ENCODE data around the gene SMG7.

The SMG7 gene

GRCh38 chr1:183553764-183554163 lies 81.5 kb downstream of the SMG7 start:
- no peak overlapping the region for H3K9ac ChIP-seq (ENCODE audit: low read depth in 1 of 2, low read length in 2 of 2)
- H3K27ac ChIP-seq (ENCODE audit: low read depth, low read length), result no peak overlapping the region
- no peaks in the 10 kb centered on the region for H3K9me3 ChIP-seq (ENCODE audit: control insufficient read depth in 1 of 2, low read length in 2 of 2)
- H3K36me3 ChIP-seq (ENCODE audit: control insufficient read depth in 1 of 2, insufficient read depth in 2 of 2, low read length in 2 of 2), result peaks cover 33 to 64% of the 10 kb centered on the region in 2 donors
- no peaks in the 10 kb centered on the region for H3K27me3 ChIP-seq (ENCODE audit: control insufficient read depth in 1 of 2, insufficient read depth in 2 of 2, low read length in 2 of 2)
- H3K4me3 ChIP-seq (ENCODE audit: low read depth in 1 of 2, low read length in 2 of 2), result no peak overlapping the region
- H3K4me1 ChIP-seq (ENCODE audit: control insufficient read depth in 1 of 2, insufficient read depth in 2 of 2, low read length in 2 of 2), result no peaks in the 10 kb centered on the region

GRCh38 chr1:183554577-183554976 lies 82.3 kb downstream of the SMG7 start:
- no peak overlapping the region for H3K9ac ChIP-seq (ENCODE audit: low read depth in 1 of 2, low read length in 2 of 2)
- no peaks in the 10 kb centered on the region for H3K4me1 ChIP-seq (ENCODE audit: control insufficient read depth in 1 of 2, insufficient read depth in 2 of 2, low read length in 2 of 2)
- no peaks in the 10 kb centered on the region for H3K9me3 ChIP-seq (ENCODE audit: control insufficient read depth in 1 of 2, low read length in 2 of 2)
- H3K27me3 ChIP-seq (ENCODE audit: control insufficient read depth in 1 of 2, insufficient read depth in 2 of 2, low read length in 2 of 2), result no peaks in the 10 kb centered on the region
- no peak overlapping the region for H3K27ac ChIP-seq (ENCODE audit: low read depth, low read length)
- H3K36me3 ChIP-seq (ENCODE audit: control insufficient read depth in 1 of 2, insufficient read depth in 2 of 2, low read length in 2 of 2), result peaks cover 33 to 57% of the 10 kb centered on the region in 2 donors
- H3K4me3 ChIP-seq (ENCODE audit: low read depth in 1 of 2, low read length in 2 of 2), result no peak overlapping the region

GRCh38 chr1:183559061-183559460 lies 86.8 kb downstream of the SMG7 start:
- no peaks in the 10 kb centered on the region for H3K4me1 ChIP-seq (ENCODE audit: control insufficient read depth in 1 of 2, insufficient read depth in 2 of 2, low read length in 2 of 2)
- H3K9ac ChIP-seq (ENCODE audit: low read depth in 1 of 2, low read length in 2 of 2), result no peak overlapping the region
- H3K27me3 ChIP-seq (ENCODE audit: control insufficient read depth in 1 of 2, insufficient read depth in 2 of 2, low read length in 2 of 2), result no peaks in the 10 kb centered on the region
- H3K4me3 ChIP-seq (ENCODE audit: low read depth in 1 of 2, low read length in 2 of 2), result no peak overlapping the region
- H3K27ac ChIP-seq (ENCODE audit: low read depth, low read length), result no peak overlapping the region
- peaks cover 0 to 18% of the 10 kb centered on the region in 2 donors for H3K36me3 ChIP-seq (ENCODE audit: control insufficient read depth in 1 of 2, insufficient read depth in 2 of 2, low read length in 2 of 2)
- H3K9me3 ChIP-seq (ENCODE audit: control insufficient read depth in 1 of 2, low read length in 2 of 2), result no peaks in the 10 kb centered on the region

GRCh38 chr1:183562701-183563100 lies 90.4 kb downstream of the SMG7 start:
- no peaks in the 10 kb centered on the region for H3K27me3 ChIP-seq (ENCODE audit: control insufficient read depth in 1 of 2, insufficient read depth in 2 of 2, low read length in 2 of 2)
- H3K9me3 ChIP-seq (ENCODE audit: control insufficient read depth in 1 of 2, low read length in 2 of 2), result no peaks in the 10 kb centered on the region
- no peak overlapping the region for H3K4me3 ChIP-seq (ENCODE audit: low read depth in 1 of 2, low read length in 2 of 2)
- H3K27ac ChIP-seq (ENCODE audit: low read depth, low read length), result no peak overlapping the region
- H3K4me1 ChIP-seq (ENCODE audit: control insufficient read depth in 1 of 2, insufficient read depth in 2 of 2, low read length in 2 of 2), result no peaks in the 10 kb centered on the region
- no peak overlapping the region for H3K9ac ChIP-seq (ENCODE audit: low read depth in 1 of 2, low read length in 2 of 2)
- H3K36me3 ChIP-seq (ENCODE audit: control insufficient read depth in 1 of 2, insufficient read depth in 2 of 2, low read length in 2 of 2), result peaks cover 0 to 2% of the 10 kb centered on the region in 2 donors

GRCh38 chr1:183565261-183565660 lies 93.0 kb downstream of the SMG7 start:
- no peak overlapping the region for H3K27ac ChIP-seq (ENCODE audit: low read depth, low read length)
- no peaks in the 10 kb centered on the region for H3K27me3 ChIP-seq (ENCODE audit: control insufficient read depth in 1 of 2, insufficient read depth in 2 of 2, low read length in 2 of 2)
- no peaks in the 10 kb centered on the region for H3K9me3 ChIP-seq (ENCODE audit: control insufficient read depth in 1 of 2, low read length in 2 of 2)
- no peak overlapping the region for H3K4me3 ChIP-seq (ENCODE audit: low read depth in 1 of 2, low read length in 2 of 2)
- no peaks in the 10 kb centered on the region for H3K4me1 ChIP-seq (ENCODE audit: control insufficient read depth in 1 of 2, insufficient read depth in 2 of 2, low read length in 2 of 2)
- H3K36me3 ChIP-seq (ENCODE audit: control insufficient read depth in 1 of 2, insufficient read depth in 2 of 2, low read length in 2 of 2), result peaks cover 0 to 2% of the 10 kb centered on the region in 2 donors
- no peak overlapping the region for H3K9ac ChIP-seq (ENCODE audit: low read depth in 1 of 2, low read length in 2 of 2)

- Histone ChIP-seq H3K4me3 (ENCODE audit: low read depth in 1 of 2, low read length in 2 of 2) (no peak overlapping the region), H3K36me3 (ENCODE audit: control insufficient read depth in 1 of 2, insufficient read depth in 2 of 2, low read length in 2 of 2) (peaks cover 0 to 2% of the 10 kb centered on the region in 2 donors), H3K27ac (ENCODE audit: low read depth, low read length) (no peak overlapping the region), H3K9ac (ENCODE audit: low read depth in 1 of 2, low read length in 2 of 2) (no peak overlapping the region), H3K9me3 (ENCODE audit: control insufficient read depth in 1 of 2, low read length in 2 of 2) (no peaks in the 10 kb centered on the region), H3K4me1 (ENCODE audit: control insufficient read depth in 1 of 2, insufficient read depth in 2 of 2, low read length in 2 of 2) (no peaks in the 10 kb centered on the region), H3K27me3 (ENCODE audit: control insufficient read depth in 1 of 2, insufficient read depth in 2 of 2, low read length in 2 of 2) (no peaks in the 10 kb centered on the region)
Observed at GRCh38 chr1:183566026-183566425, 93.7 kb downstream of the SMG7 start.

- Histone ChIP-seq H3K27ac (ENCODE audit: low read depth, low read length) (no peak overlapping the region), H3K9me3 (ENCODE audit: control insufficient read depth in 1 of 2, low read length in 2 of 2) (no peaks in the 10 kb centered on the region), H3K27me3 (ENCODE audit: control insufficient read depth in 1 of 2, insufficient read depth in 2 of 2, low read length in 2 of 2) (no peaks in the 10 kb centered on the region), H3K4me3 (ENCODE audit: low read depth in 1 of 2, low read length in 2 of 2) (no peak overlapping the region), H3K4me1 (ENCODE audit: control insufficient read depth in 1 of 2, insufficient read depth in 2 of 2, low read length in 2 of 2) (no peaks in the 10 kb centered on the region), H3K36me3 (ENCODE audit: control insufficient read depth in 1 of 2, insufficient read depth in 2 of 2, low read length in 2 of 2) (no peaks in the 10 kb centered on the region), H3K9ac (ENCODE audit: low read depth in 1 of 2, low read length in 2 of 2) (no peak overlapping the region)
Observed at GRCh38 chr1:183567584-183567983, 95.3 kb downstream of the SMG7 start.

- Histone ChIP-seq H3K4me1 (ENCODE audit: control insufficient read depth in 1 of 2, insufficient read depth in 2 of 2, low read length in 2 of 2) (no peaks in the 10 kb centered on the region), H3K27me3 (ENCODE audit: control insufficient read depth in 1 of 2, insufficient read depth in 2 of 2, low read length in 2 of 2) (no peaks in the 10 kb centered on the region), H3K27ac (ENCODE audit: low read depth, low read length) (no peak overlapping the region), H3K36me3 (ENCODE audit: control insufficient read depth in 1 of 2, insufficient read depth in 2 of 2, low read length in 2 of 2) (no peaks in the 10 kb centered on the region), H3K9ac (ENCODE audit: low read depth in 1 of 2, low read length in 2 of 2) (no peak overlapping the region), H3K4me3 (ENCODE audit: low read depth in 1 of 2, low read length in 2 of 2) (no peak overlapping the region), H3K9me3 (ENCODE audit: control insufficient read depth in 1 of 2, low read length in 2 of 2) (no peaks in the 10 kb centered on the region)
Observed at GRCh38 chr1:183568176-183569021, 96.1 kb downstream of the SMG7 start.

GRCh38 chr1:183569141-183569540 lies 96.8 kb downstream of the SMG7 start:
- Histone ChIP-seq H3K27me3 (ENCODE audit: control insufficient read depth in 1 of 2, insufficient read depth in 2 of 2, low read length in 2 of 2) (no peaks in the 10 kb centered on the region), H3K4me1 (ENCODE audit: control insufficient read depth in 1 of 2, insufficient read depth in 2 of 2, low read length in 2 of 2) (no peaks in the 10 kb centered on the region), H3K27ac (ENCODE audit: low read depth, low read length) (no peak overlapping the region), H3K9me3 (ENCODE audit: control insufficient read depth in 1 of 2, low read length in 2 of 2) (no peaks in the 10 kb centered on the region), H3K36me3 (ENCODE audit: control insufficient read depth in 1 of 2, insufficient read depth in 2 of 2, low read length in 2 of 2) (no peaks in the 10 kb centered on the region), H3K4me3 (ENCODE audit: low read depth in 1 of 2, low read length in 2 of 2) (no peak overlapping the region), H3K9ac (ENCODE audit: low read depth in 1 of 2, low read length in 2 of 2) (no peak overlapping the region)

- Histone ChIP-seq H3K36me3 (ENCODE audit: control insufficient read depth in 1 of 2, insufficient read depth in 2 of 2, low read length in 2 of 2) (no peaks in the 10 kb centered on the region), H3K27ac (ENCODE audit: low read depth, low read length) (no peak overlapping the region), H3K4me3 (ENCODE audit: low read depth in 1 of 2, low read length in 2 of 2) (no peak overlapping the region), H3K9ac (ENCODE audit: low read depth in 1 of 2, low read length in 2 of 2) (no peak overlapping the region), H3K9me3 (ENCODE audit: control insufficient read depth in 1 of 2, low read length in 2 of 2) (no peaks in the 10 kb centered on the region), H3K27me3 (ENCODE audit: control insufficient read depth in 1 of 2, insufficient read depth in 2 of 2, low read length in 2 of 2) (no peaks in the 10 kb centered on the region), H3K4me1 (ENCODE audit: control insufficient read depth in 1 of 2, insufficient read depth in 2 of 2, low read length in 2 of 2) (no peaks in the 10 kb centered on the region)
Observed at GRCh38 chr1:183569801-183570200, 97.5 kb downstream of the SMG7 start.

Data from duodenal mucosa (tissue), 2 donors.